HepG2 (cell line): ENCODE data around the gene DAD1. TPM values are rescaled to one million over a fixed set of nuclear protein-coding genes. Genes with fewer than 3 reads are reported as not detected.

Experiments used
- CENPX ChIP-seq: sonication (generic); formaldehyde crosslinking; IDR thresholded peaks from 2 replicates; pipeline ENCODE4 v1.9.0; 2021; ENCODE audit warnings: mild to moderate bottlenecking, missing genetic modification reagents, moderate library complexity
- GATAD2A ChIP-seq: IDR thresholded peaks from 2 replicates; pipeline ENCODE4 v1.6.1; 2016
- GTF2F1 ChIP-seq: fragments of 150-350 bp; IDR thresholded peaks from 2 replicates; pipeline ENCODE4 v1.6.1; 2014; ENCODE audit warnings: low read length
- HMGXB3 ChIP-seq: sonication (generic); formaldehyde crosslinking; IDR thresholded peaks from 2 replicates; pipeline ENCODE4 v1.4.0; 2020; ENCODE audit warnings: missing genetic modification reagents, borderline replicate concordance
- KDM5B ChIP-seq: sonication (generic); formaldehyde crosslinking; IDR thresholded peaks from 2 replicates; pipeline ENCODE4 v1.4.0; 2020; ENCODE audit warnings: missing genetic modification reagents, mild to moderate bottlenecking, borderline replicate concordance
- PRPF4 ChIP-seq: fragments of 200-400 bp; formaldehyde crosslinking; IDR thresholded peaks from 2 replicates; pipeline ENCODE4 v1.6.1; 2016; ENCODE audit warnings: low read length, low read depth; ENCODE audit not compliant: poor library complexity, severe bottlenecking
- TBP ChIP-seq: sonication (generic); formaldehyde crosslinking; IDR thresholded peaks from 2 replicates; pipeline ENCODE4 v1.5.0; 2020; ENCODE audit warnings: missing genetic modification reagents
- ZBTB21 ChIP-seq: sonication (generic); formaldehyde crosslinking; IDR thresholded peaks from 2 replicates; pipeline ENCODE4 v1.4.0; 2020; ENCODE audit warnings: missing genetic modification reagents
- ZNF143 ChIP-seq: sonication (generic); formaldehyde crosslinking; IDR thresholded peaks from 2 replicates; pipeline ENCODE4 v1.4.0; 2020; ENCODE audit warnings: missing genetic modification reagents
- ZNF317 ChIP-seq: sonication (generic); formaldehyde crosslinking; IDR thresholded peaks from 2 replicates; pipeline ENCODE4 v1.5.0; 2020; ENCODE audit warnings: mild to moderate bottlenecking, missing genetic modification reagents
- ZNF552 ChIP-seq: sonication (generic); formaldehyde crosslinking; IDR thresholded peaks from 2 replicates; pipeline ENCODE4 v1.9.0; 2022; ENCODE audit warnings: missing genetic modification reagents, mild to moderate bottlenecking, borderline replicate concordance
- ZNF883 ChIP-seq: sonication (generic); formaldehyde crosslinking; IDR thresholded peaks from 2 replicates; pipeline ENCODE4 v1.5.1; 2020; ENCODE audit warnings: mild to moderate bottlenecking, missing genetic modification reagents; ENCODE audit errors: not compliant biosample characterization
- ZSCAN20 ChIP-seq: sonication (generic); formaldehyde crosslinking; IDR thresholded peaks from 2 replicates; pipeline ENCODE4 v1.4.0; 2020; ENCODE audit warnings: missing genetic modification reagents, mild to moderate bottlenecking, borderline replicate concordance
- polyA plus RNA-seq, 8 experiments: library from polyadenylated mRNA; depleted of rRNA in 3 of 8; stranded (reverse) in 7 of 8; unstranded in 1 of 8; fragments of >200 nt; fragmentation: Illumina TruSeq in 4 of 8; extraction: Trizol in 4 of 8; gene quantifications; 2 replicates each; pipeline versions ENCODE4 v1.2.1 to v1.2.3, GENCODE V29; 2011 to 2016; ENCODE audit warnings: low read depth in 4 of 8, missing spikeins in 1 of 8, mixed read lengths in 1 of 8; ENCODE audit not compliant: insufficient read depth in 1 of 8
- total RNA-seq, 5 experiments: library from RNA; depleted of rRNA; stranded (reverse); fragments of >200 nt; fragmentation: Illumina TruSeq; extraction: Trizol; gene quantifications; 2 replicates each; pipeline ENCODE4 v1.2.3, GENCODE V29; 2016; ENCODE audit warnings: low read depth in 1 of 5
- TF ChIP-seq, protein P1 (sequence below): sonication (generic); formaldehyde crosslinking; IDR thresholded peaks from 2 replicates; pipeline ENCODE4 v1.5.1; 2020; ENCODE audit warnings: mild to moderate bottlenecking, missing genetic modification reagents, moderate library complexity
- TF ChIP-seq, protein P2 (sequence below): IDR thresholded peaks from 2 replicates; pipeline ENCODE4 v1.6.1; 2016; ENCODE audit warnings: missing compliant biosample characterization, missing genetic modification reagents, borderline replicate concordance
- TF ChIP-seq, protein P3 (sequence below), 2 experiments: IDR thresholded peaks; 2 replicates each; pipeline ENCODE4 v1.6.1; 2011 to 2012; ENCODE audit warnings: low read length in 2 of 2, borderline replicate concordance in 1 of 2, low read depth in 1 of 2, mild to moderate bottlenecking in 1 of 2, moderate library complexity in 1 of 2
- TF ChIP-seq, protein P4 (sequence below): IDR thresholded peaks from 2 replicates; pipeline ENCODE4 v1.6.1; 2012; ENCODE audit warnings: low read depth, low read length, improper control_type of control experiment

DAD1 gene
- total and polyA plus RNA-seq, 2 of the 13 experiments (the other 11 are each of a cell fraction or from before 2014, with no cell fraction given): 558 to 626 TPM

DNA sequence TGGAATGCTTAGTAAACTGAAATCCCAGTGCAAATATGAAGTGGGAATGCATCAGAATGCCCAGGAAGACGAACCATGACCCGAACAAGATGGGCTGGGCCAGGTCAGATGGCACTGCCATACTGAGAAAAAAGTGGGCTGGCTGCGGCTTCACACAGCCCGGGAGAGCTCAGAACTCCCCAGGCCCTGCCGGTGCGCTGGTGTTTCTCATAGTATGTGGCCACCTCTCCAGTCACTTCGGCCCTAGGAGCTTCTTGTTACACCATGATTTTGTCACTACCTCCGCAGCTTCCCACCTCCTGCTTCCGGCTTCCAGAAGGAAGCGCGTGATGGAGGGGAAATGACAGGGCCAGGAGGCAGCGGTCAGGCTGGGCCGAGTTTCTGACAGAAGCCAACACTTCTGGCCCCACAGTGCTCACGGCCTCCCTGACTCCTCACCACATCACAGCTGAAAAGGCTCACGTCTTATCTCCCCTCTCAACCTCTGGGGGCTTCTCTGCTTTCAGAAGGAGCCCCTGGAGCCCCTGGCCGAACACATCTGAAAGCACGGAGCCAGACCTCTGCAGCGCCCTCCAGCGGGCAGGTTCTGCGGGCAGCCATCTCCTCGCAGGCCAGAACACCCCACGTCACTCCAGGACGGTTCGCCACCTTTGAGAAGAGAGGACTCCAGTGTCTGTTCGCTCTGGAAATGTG is 30.7 kb downstream of the DAD1 start (continued):
- TF ChIP-seq PRPF4 (peak; percentile 56), HMGXB3 (CRISPR knock-in tag) (no peak), KDM5B (no peak), ZNF317 (peak; percentile 38; the same call in 1 of the 2 replicates), ZNF552 (CRISPR knock-in tag) (0 out of 2 replicates have a peak, but pooled peaks have one; percentile 29), ZBTB21 (CRISPR knock-in tag) (no peak), GTF2F1 (no peak), TBP (CRISPR knock-in tag) (no peak), ZSCAN20 (CRISPR knock-in tag) (no peak), ZNF143 (CRISPR knock-in tag) (no peak), ZNF883 (CRISPR knock-in tag) (peak; percentile 43), CENPX (CRISPR knock-in tag) (no peak), GATAD2A (no peak)
- TF ChIP-seq, protein P1, sequence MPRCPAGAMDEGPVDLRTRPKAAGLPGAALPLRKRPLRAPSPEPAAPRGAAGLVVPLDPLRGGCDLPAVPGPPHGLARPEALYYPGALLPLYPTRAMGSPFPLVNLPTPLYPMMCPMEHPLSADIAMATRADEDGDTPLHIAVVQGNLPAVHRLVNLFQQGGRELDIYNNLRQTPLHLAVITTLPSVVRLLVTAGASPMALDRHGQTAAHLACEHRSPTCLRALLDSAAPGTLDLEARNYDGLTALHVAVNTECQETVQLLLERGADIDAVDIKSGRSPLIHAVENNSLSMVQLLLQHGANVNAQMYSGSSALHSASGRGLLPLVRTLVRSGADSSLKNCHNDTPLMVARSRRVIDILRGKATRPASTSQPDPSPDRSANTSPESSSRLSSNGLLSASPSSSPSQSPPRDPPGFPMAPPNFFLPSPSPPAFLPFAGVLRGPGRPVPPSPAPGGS: no peak
- TF ChIP-seq, protein P2, sequence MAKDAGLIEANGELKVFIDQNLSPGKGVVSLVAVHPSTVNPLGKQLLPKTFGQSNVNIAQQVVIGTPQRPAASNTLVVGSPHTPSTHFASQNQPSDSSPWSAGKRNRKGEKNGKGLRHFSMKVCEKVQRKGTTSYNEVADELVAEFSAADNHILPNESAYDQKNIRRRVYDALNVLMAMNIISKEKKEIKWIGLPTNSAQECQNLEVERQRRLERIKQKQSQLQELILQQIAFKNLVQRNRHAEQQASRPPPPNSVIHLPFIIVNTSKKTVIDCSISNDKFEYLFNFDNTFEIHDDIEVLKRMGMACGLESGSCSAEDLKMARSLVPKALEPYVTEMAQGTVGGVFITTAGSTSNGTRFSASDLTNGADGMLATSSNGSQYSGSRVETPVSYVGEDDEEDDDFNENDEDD: no peak
- TF ChIP-seq, protein P3, sequence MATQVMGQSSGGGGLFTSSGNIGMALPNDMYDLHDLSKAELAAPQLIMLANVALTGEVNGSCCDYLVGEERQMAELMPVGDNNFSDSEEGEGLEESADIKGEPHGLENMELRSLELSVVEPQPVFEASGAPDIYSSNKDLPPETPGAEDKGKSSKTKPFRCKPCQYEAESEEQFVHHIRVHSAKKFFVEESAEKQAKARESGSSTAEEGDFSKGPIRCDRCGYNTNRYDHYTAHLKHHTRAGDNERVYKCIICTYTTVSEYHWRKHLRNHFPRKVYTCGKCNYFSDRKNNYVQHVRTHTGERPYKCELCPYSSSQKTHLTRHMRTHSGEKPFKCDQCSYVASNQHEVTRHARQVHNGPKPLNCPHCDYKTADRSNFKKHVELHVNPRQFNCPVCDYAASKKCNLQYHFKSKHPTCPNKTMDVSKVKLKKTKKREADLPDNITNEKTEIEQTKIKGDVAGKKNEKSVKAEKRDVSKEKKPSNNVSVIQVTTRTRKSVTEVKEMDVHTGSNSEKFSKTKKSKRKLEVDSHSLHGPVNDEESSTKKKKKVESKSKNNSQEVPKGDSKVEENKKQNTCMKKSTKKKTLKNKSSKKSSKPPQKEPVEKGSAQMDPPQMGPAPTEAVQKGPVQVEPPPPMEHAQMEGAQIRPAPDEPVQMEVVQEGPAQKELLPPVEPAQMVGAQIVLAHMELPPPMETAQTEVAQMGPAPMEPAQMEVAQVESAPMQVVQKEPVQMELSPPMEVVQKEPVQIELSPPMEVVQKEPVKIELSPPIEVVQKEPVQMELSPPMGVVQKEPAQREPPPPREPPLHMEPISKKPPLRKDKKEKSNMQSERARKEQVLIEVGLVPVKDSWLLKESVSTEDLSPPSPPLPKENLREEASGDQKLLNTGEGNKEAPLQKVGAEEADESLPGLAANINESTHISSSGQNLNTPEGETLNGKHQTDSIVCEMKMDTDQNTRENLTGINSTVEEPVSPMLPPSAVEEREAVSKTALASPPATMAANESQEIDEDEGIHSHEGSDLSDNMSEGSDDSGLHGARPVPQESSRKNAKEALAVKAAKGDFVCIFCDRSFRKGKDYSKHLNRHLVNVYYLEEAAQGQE (IDR thresholded peaks at IDR 0.05; ENCODE audit: borderline replicate concordance in 1 of 2, low read depth in 1 of 2, low read length in 2 of 2): no peak
- TF ChIP-seq, protein P4, sequence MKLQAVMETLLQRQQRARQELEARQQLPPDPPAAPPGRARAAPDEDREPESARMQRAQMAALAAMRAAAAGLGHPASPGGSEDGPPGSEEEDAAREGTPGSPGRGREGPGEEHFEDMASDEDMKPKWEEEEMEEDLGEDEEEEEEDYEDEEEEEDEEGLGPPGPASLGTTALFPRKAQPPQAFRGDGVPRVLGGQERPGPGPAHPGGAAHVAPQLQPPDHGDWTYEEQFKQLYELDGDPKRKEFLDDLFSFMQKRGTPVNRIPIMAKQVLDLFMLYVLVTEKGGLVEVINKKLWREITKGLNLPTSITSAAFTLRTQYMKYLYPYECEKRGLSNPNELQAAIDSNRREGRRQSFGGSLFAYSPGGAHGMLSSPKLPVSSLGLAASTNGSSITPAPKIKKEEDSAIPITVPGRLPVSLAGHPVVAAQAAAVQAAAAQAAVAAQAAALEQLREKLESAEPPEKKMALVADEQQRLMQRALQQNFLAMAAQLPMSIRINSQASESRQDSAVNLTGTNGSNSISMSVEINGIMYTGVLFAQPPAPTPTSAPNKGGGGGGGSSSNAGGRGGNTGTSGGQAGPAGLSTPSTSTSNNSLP: no peak
